Type B pancreatic cell (in vitro differentiated cells): Measurements from ENCODE around the gene PCIF1. TPM values are rescaled to one million over a fixed set of nuclear protein-coding genes. Genes with fewer than 3 reads are reported as not detected.
"Not testable (repeated sequence)": the region's sequence is repeated elsewhere in the genome, so short reads cannot be mapped to it uniquely, and the experiment has no call there.

Experiments
- DNase-seq: peaks from one replicate; pipeline ENCODE4 v3.0.0; 2021; ENCODE audit warnings: mixed read lengths; ENCODE audit not compliant: unreplicated experiment; ENCODE audit errors: extremely low spot score
- H3K27ac Mint-ChIP-seq: 2 replicates; pipeline ENCODE4 v1.8.0; 2021; ENCODE audit warnings: mild to moderate bottlenecking, mixed read lengths
- H3K27me3 Mint-ChIP-seq: 2 replicates; pipeline ENCODE4 v1.8.0; 2021; ENCODE audit warnings: mixed read lengths
- H3K36me3 Mint-ChIP-seq: 2 replicates; pipeline ENCODE4 v1.8.0; 2021; ENCODE audit warnings: mixed read lengths
- H3K4me1 Mint-ChIP-seq: one replicate; pipeline ENCODE4 v1.8.0; 2021; ENCODE audit warnings: mixed read lengths; ENCODE audit not compliant: unreplicated experiment
- H3K4me3 Mint-ChIP-seq: 2 replicates; pipeline ENCODE4 v1.8.0; 2021; ENCODE audit warnings: mild to moderate bottlenecking, mixed read lengths
- H3K9me3 Mint-ChIP-seq: 2 replicates; pipeline ENCODE4 v1.8.0; 2021; ENCODE audit warnings: mixed read lengths
- total RNA-seq: library from RNA; stranded (reverse); gene quantifications from 2 replicates; pipeline ENCODE4 v1.2.1, GENCODE V29; 2021; ENCODE audit warnings: low replicate concordance
- TF ChIP-seq, protein P1 (sequence below): fragments of 200-600 bp; sonication (generic); conservative IDR thresholded peaks from 2 replicates; pipeline ENCODE4 v1.5.0; 2021; ENCODE audit warnings: antibody characterized with exemption, mild to moderate bottlenecking

The PCIF1 gene
- total RNA-seq, 1 donor from 2014 or later, result 37.6 TPM

- peaks cover 8% of the 10 kb centered on the region for H3K27me3 Mint-ChIP-seq
- no peak overlapping the region for H3K4me3 Mint-ChIP-seq
- TF ChIP-seq, protein P1, sequence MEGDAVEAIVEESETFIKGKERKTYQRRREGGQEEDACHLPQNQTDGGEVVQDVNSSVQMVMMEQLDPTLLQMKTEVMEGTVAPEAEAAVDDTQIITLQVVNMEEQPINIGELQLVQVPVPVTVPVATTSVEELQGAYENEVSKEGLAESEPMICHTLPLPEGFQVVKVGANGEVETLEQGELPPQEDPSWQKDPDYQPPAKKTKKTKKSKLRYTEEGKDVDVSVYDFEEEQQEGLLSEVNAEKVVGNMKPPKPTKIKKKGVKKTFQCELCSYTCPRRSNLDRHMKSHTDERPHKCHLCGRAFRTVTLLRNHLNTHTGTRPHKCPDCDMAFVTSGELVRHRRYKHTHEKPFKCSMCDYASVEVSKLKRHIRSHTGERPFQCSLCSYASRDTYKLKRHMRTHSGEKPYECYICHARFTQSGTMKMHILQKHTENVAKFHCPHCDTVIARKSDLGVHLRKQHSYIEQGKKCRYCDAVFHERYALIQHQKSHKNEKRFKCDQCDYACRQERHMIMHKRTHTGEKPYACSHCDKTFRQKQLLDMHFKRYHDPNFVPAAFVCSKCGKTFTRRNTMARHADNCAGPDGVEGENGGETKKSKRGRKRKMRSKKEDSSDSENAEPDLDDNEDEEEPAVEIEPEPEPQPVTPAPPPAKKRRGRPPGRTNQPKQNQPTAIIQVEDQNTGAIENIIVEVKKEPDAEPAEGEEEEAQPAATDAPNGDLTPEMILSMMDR, result peak; percentile 91
- peak; percentile 85 for DNase-seq
- no peaks in the 10 kb centered on the region for H3K9me3 Mint-ChIP-seq
- no peaks in the 10 kb centered on the region for H3K36me3 Mint-ChIP-seq
- no peaks in the 10 kb centered on the region for H3K4me1 Mint-ChIP-seq
- H3K27ac Mint-ChIP-seq, result no peak overlapping the region
Observed at GRCh38 chr20:45987108-45987780, 52.8 kb downstream of the PCIF1 start.

DNA sequence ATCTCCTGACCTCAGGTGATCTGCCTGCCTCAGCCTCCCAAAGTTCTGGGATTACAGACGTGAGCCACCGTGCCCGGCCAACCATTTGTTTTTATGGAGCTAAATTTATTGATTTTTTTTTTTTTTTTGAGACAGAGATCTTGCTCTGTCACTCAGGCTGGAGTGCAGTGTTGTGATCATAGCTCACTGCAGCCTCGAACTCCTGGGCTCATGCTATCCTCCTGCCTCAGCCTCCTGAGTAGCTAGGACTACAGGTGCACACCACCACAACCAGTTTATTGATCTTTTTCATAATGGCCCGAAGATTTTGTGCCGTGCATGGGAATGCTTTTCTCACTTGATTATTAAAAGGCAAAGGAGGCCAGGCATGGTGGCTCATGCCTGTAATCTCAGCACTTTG, 54.3 kb downstream of the PCIF1 start:
- not testable (repeated sequence) for H3K4me3 Mint-ChIP-seq, H3K36me3 Mint-ChIP-seq, H3K27me3 Mint-ChIP-seq, H3K4me1 Mint-ChIP-seq, H3K9me3 Mint-ChIP-seq, H3K27ac Mint-ChIP-seq, DNase-seq

- H3K4me3 Mint-ChIP-seq, result no peak overlapping the region
- no peaks in the 10 kb centered on the region for H3K36me3 Mint-ChIP-seq
- H3K27ac Mint-ChIP-seq, result no peak overlapping the region
- peaks cover 7% of the 10 kb centered on the region for H3K27me3 Mint-ChIP-seq
- TF ChIP-seq, protein P1, result no peak
- no peaks in the 10 kb centered on the region for H3K9me3 Mint-ChIP-seq
- no peak for DNase-seq
- peaks cover 7% of the 10 kb centered on the region for H3K4me1 Mint-ChIP-seq
Observed at GRCh38 chr20:45991616-45992015, 57.1 kb downstream of the PCIF1 start.

- TF ChIP-seq, protein P1, result no peak
- Mint-ChIP-seq H3K4me1 (peaks cover 7% of the 10 kb centered on the region), H3K27me3 (peaks cover 7% of the 10 kb centered on the region), H3K36me3 (no peaks in the 10 kb centered on the region), H3K27ac (peak overlapping the region; percentile 86), H3K4me3 (peak overlapping the region; percentile 44), H3K9me3 (no peaks in the 10 kb centered on the region)
- no peak for DNase-seq
Observed at GRCh38 chr20:45993197-45993951, 58.9 kb downstream of the PCIF1 start.

DNA sequence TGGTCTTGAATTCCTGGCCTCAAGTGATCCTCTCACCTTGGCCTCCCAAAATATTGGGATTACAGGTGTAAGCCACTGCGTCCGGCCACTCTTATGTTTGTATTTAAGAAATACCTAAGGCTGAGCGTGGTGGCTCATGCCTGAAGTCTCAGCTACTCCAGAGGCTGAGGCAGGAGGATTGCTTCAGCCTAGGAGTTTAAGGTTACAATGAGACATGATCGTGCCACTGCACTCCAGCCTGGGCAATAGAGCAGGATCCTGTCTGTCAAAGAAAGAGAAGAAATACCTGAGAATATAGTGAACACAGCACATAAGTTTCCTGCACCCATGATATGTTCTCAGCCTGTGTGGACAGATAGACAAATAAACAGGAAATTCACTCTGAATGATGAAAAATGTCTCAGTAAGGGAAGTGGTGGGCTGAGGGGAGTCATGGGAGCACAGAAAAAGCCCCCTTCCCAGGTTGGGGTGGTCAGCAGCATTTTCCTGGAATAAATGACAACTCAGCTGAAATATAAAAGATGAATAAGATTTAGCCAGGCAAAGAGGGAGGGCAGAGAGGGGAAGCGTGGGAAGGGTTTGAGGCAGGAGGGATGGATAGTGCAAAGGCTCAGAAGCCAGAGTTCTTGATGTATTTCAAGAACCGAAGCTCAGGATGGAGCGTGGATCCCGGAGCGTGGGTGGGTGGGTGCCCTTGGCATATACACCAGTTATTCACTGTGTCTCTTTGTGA, 60.4 kb downstream of the PCIF1 start:
- H3K27me3 Mint-ChIP-seq, result peaks cover 18% of the 10 kb centered on the region
- H3K4me3 Mint-ChIP-seq, result no peak overlapping the region
- no peaks in the 10 kb centered on the region for H3K36me3 Mint-ChIP-seq
- TF ChIP-seq, protein P1, result no peak
- no peaks in the 10 kb centered on the region for H3K9me3 Mint-ChIP-seq
- H3K4me1 Mint-ChIP-seq, result peaks cover 7% of the 10 kb centered on the region
- no peak overlapping the region for H3K27ac Mint-ChIP-seq
- no peak for DNase-seq

DNA sequence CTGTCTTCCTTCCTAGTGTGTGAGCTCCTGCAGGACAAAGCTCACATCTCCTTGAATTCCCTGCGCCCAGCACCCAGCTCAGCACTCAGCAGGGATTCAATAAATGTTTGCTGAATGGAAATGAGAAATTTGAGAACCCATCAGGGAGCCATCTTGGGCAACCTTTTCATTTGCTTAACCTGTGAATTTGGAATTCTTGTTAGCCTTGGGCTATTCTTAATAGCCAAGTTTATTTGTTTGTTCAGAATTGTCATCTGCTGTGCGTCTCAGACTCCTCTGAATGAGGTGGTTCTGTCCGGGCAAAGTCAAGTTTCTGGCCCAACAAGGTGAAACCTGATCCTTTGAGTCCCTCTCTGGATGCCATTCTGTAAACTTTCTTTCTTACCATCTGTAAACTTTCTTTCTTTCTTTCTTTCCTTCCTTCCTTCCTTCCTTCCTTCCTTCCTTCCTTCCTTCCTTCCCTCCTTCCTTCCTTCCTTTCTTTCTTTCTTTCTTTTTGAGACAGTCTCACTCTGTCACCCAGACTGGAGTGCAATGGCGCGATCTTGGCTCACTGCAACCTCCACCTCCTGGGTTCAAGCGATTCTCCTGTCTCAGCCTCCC, 61.1 kb downstream of the PCIF1 start:
- H3K4me3 Mint-ChIP-seq, H3K4me1 Mint-ChIP-seq, H3K27ac Mint-ChIP-seq, H3K36me3 Mint-ChIP-seq, H3K9me3 Mint-ChIP-seq, DNase-seq: not testable (repeated sequence)
- peaks cover 23% of the 10 kb centered on the region for H3K27me3 Mint-ChIP-seq
